Panc1 (cell line): ENCODE measurements around the gene TSPAN31. TPM values are rescaled to one million over a fixed set of nuclear protein-coding genes. Genes with fewer than 3 reads are reported as not detected.

Source experiments
- ATAC-seq: fragments of 200-7000 bp; cut with Tn5 transposase; 2 replicates; pipeline ENCODE4 v1.9.1; 2020; ENCODE audit warnings: mild to moderate bottlenecking, moderate library complexity
- BruUV-seq: library from RNA; stranded (reverse); fragments of 400-500 nt; replicated peaks from 2 replicates; lab custom pipeline; 2021; lab: Mats Ljungman, UMichigan
- CTCF ChIA-PET: fragments of 300-600 bp; sonication (Branson Sonifier 250); formaldehyde crosslinking; loops from one replicate; lab custom pipeline; 2022; ENCODE audit warnings: antibody characterized with exemption; lab: Charles Lee
- POLR2A ChIA-PET: fragments of 300-600 bp; sonication (Branson Sonifier 250); formaldehyde crosslinking; loops from one replicate; lab custom pipeline; 2022; ENCODE audit warnings: antibody characterized with exemption; lab: Charles Lee
- DNase-seq: peaks from one replicate; pipeline ENCODE4 v3.0.0-alpha.2; 2010; ENCODE audit warnings: low read depth, low spot score
- H3K27ac ChIP-seq: 2 replicates; pipeline ENCODE4 v1.5.1; 2011; ENCODE audit warnings: mild to moderate bottlenecking, low read length, inconsistent platforms
- H3K27me3 ChIP-seq: fragments of 200-500 bp; sonication (Bioruptor generic); 2 replicates; pipeline ENCODE4 v1.6.0; 2014; ENCODE audit warnings: low read length, inconsistent platforms; ENCODE audit not compliant: control insufficient read depth, insufficient read depth
- H3K36me3 ChIP-seq: fragments of 200-500 bp; sonication (Bioruptor generic); 2 replicates; pipeline ENCODE4 v1.5.1; 2014; ENCODE audit warnings: inconsistent platforms, mild to moderate bottlenecking, low read length, moderate library complexity; ENCODE audit not compliant: control insufficient read depth, insufficient read depth
- H3K4me1 ChIP-seq: 2 replicates; pipeline ENCODE4 v1.5.1; 2011; ENCODE audit warnings: inconsistent platforms, mild to moderate bottlenecking, low read length, moderate library complexity; ENCODE audit not compliant: control insufficient read depth, insufficient read depth
- H3K4me3 ChIP-seq, 2 experiments: 2 replicates each; pipeline ENCODE4 v1.5.1; 2011 to 2012; ENCODE audit warnings: low read depth in 2 of 2, low read length in 2 of 2, mild to moderate bottlenecking in 2 of 2, inconsistent platforms in 1 of 2, moderate library complexity in 1 of 2
- H3K9me3 ChIP-seq: fragments of 200-500 bp; sonication (Bioruptor generic); 2 replicates; pipeline ENCODE4 v1.5.1; 2014; ENCODE audit warnings: low read depth, mild to moderate bottlenecking, inconsistent platforms, low read length, moderate library complexity; ENCODE audit not compliant: control insufficient read depth, insufficient read depth
- POLR2AphosphoS5 ChIP-seq: IDR thresholded peaks from 2 replicates; pipeline ENCODE4 v1.6.1; 2012; ENCODE audit warnings: mild to moderate bottlenecking, low read depth, low read length, moderate library complexity
- SIN3A ChIP-seq: IDR thresholded peaks from 2 replicates; pipeline ENCODE4 v1.6.1; 2012; ENCODE audit warnings: low read depth, mild to moderate bottlenecking, low read length, moderate library complexity, borderline replicate concordance; ENCODE audit not compliant: insufficient read depth
- TCF7L2 ChIP-seq: IDR thresholded peaks from 2 replicates; pipeline ENCODE4 v1.6.1; 2011; ENCODE audit warnings: mild to moderate bottlenecking, low read depth, low read length, inconsistent platforms
- in situ Hi-C: cut with HindIII; loops from 2 replicates; pipeline ENCODE4 v1.10.0; 2016; ENCODE audit warnings: low sequenced_read_pairs, low pct_unique_long_range_greater_than_20kb
- intact Hi-C: fragments of 100-400 bp; cut with micrococcal nuclease; formaldehyde crosslinking; loops from one replicate; pipeline ENCODE4 v1.10.0; 2022; ENCODE audit not compliant: unreplicated experiment
- total RNA-seq: library from RNA; stranded (reverse); gene quantifications from one replicate; pipeline ENCODE4 v1.2.1, GENCODE V29; 2021; ENCODE audit not compliant: unreplicated experiment
- TF ChIP-seq, protein P1 (sequence below), 2 experiments: IDR thresholded peaks; 2 replicates each; pipeline ENCODE4 v1.6.1; 2011 to 2012; ENCODE audit warnings: low read depth in 2 of 2, control low read depth in 1 of 2, low read length in 1 of 2, mild to moderate bottlenecking in 1 of 2, moderate library complexity in 1 of 2; ENCODE audit not compliant: insufficient read depth in 1 of 2
- TF ChIP-seq, protein P2 (sequence below): fragments of 450-650 bp; IDR thresholded peaks from 2 replicates; pipeline ENCODE4 v1.5.1; 2017; ENCODE audit warnings: mild to moderate bottlenecking

Gene TSPAN31
- total RNA-seq, 1 experiment from 2014 or later: 17.5 TPM

- H3K27me3 ChIP-seq: no peaks in the 10 kb centered on the region; the same call in 1 of the 2 replicates
- no peak overlapping the region for H3K27ac ChIP-seq
- H3K4me1 ChIP-seq: peaks cover 7% of the 10 kb centered on the region; the same call in 1 of the 2 replicates
- H3K9me3 ChIP-seq: no peaks in the 10 kb centered on the region
- no peak for ATAC-seq
- no peak for DNase-seq
- no peaks in the 10 kb centered on the region for H3K36me3 ChIP-seq
- ChIA-PET CTCF (interaction anchor here (1.5 to 1.6 kb wide), 3 partner anchors 8 to 151 kb away, joined by 4 to 9 read pairs (median 5); no protein-coding TSS in a partner anchor), POLR2A (interaction anchor here (0.7 kb wide), 1 partner anchor 1379 kb away, joined by 3 read pairs; no protein-coding TSS in a partner anchor)
- TF ChIP-seq TCF7L2 (no peak), SIN3A (no peak), POLR2AphosphoS5 (no peak)
- TF ChIP-seq, protein P1, sequence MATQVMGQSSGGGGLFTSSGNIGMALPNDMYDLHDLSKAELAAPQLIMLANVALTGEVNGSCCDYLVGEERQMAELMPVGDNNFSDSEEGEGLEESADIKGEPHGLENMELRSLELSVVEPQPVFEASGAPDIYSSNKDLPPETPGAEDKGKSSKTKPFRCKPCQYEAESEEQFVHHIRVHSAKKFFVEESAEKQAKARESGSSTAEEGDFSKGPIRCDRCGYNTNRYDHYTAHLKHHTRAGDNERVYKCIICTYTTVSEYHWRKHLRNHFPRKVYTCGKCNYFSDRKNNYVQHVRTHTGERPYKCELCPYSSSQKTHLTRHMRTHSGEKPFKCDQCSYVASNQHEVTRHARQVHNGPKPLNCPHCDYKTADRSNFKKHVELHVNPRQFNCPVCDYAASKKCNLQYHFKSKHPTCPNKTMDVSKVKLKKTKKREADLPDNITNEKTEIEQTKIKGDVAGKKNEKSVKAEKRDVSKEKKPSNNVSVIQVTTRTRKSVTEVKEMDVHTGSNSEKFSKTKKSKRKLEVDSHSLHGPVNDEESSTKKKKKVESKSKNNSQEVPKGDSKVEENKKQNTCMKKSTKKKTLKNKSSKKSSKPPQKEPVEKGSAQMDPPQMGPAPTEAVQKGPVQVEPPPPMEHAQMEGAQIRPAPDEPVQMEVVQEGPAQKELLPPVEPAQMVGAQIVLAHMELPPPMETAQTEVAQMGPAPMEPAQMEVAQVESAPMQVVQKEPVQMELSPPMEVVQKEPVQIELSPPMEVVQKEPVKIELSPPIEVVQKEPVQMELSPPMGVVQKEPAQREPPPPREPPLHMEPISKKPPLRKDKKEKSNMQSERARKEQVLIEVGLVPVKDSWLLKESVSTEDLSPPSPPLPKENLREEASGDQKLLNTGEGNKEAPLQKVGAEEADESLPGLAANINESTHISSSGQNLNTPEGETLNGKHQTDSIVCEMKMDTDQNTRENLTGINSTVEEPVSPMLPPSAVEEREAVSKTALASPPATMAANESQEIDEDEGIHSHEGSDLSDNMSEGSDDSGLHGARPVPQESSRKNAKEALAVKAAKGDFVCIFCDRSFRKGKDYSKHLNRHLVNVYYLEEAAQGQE (IDR thresholded peaks at IDR 0.05; ENCODE audit: insufficient read depth in 1 of 2, low read depth in 2 of 2, low read length in 1 of 2): no peak
- TF ChIP-seq, protein P2, sequence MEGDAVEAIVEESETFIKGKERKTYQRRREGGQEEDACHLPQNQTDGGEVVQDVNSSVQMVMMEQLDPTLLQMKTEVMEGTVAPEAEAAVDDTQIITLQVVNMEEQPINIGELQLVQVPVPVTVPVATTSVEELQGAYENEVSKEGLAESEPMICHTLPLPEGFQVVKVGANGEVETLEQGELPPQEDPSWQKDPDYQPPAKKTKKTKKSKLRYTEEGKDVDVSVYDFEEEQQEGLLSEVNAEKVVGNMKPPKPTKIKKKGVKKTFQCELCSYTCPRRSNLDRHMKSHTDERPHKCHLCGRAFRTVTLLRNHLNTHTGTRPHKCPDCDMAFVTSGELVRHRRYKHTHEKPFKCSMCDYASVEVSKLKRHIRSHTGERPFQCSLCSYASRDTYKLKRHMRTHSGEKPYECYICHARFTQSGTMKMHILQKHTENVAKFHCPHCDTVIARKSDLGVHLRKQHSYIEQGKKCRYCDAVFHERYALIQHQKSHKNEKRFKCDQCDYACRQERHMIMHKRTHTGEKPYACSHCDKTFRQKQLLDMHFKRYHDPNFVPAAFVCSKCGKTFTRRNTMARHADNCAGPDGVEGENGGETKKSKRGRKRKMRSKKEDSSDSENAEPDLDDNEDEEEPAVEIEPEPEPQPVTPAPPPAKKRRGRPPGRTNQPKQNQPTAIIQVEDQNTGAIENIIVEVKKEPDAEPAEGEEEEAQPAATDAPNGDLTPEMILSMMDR: no peak
- intact Hi-C loops: no loop called here
- BruUV-seq: no TSS peak
- no peak overlapping the region for H3K4me3 ChIP-seq
- in situ Hi-C loops: no loop called here
Observed at GRCh38 chr12:57734591-57734990, 10.2 kb upstream of the TSPAN31 start.

GRCh38 chr12:57735198-57735855, 9.5 kb upstream of the TSPAN31 start:
- no TSS peak for BruUV-seq
- no peak overlapping the region for H3K27ac ChIP-seq
- H3K9me3 ChIP-seq: no peaks in the 10 kb centered on the region
- ChIA-PET CTCF (interaction anchor here (0.6 to 1.6 kb wide), 7 partner anchors 9 to 276 kb away, joined by 3 to 9 read pairs (median 3); no protein-coding TSS in a partner anchor), POLR2A (interaction anchor here (0.7 kb wide), 1 partner anchor 1380 kb away, joined by 3 read pairs; no protein-coding TSS in a partner anchor)
- no peaks in the 10 kb centered on the region; the same call in 1 of the 2 replicates for H3K27me3 ChIP-seq
- in situ Hi-C loops: no loop called here
- H3K4me3 ChIP-seq: no peak overlapping the region
- TF ChIP-seq, protein P2: no peak
- TF ChIP-seq TCF7L2 (no peak), SIN3A (no peak), POLR2AphosphoS5 (no peak)
- TF ChIP-seq, protein P1 (IDR thresholded peaks at IDR 0.05; ENCODE audit: insufficient read depth in 1 of 2, low read depth in 2 of 2, low read length in 1 of 2): no peak
- H3K36me3 ChIP-seq: no peaks in the 10 kb centered on the region
- intact Hi-C loops: loop anchor here (5.0 kb wide), 1 partner anchor 153 kb away; no protein-coding TSS in a partner anchor
- DNase-seq (no peak), ATAC-seq (peak; percentile 2)
- peaks cover 7% of the 10 kb centered on the region; the same call in 1 of the 2 replicates for H3K4me1 ChIP-seq
